Eye (tissue), 1 donor: ENCODE measurements around the gene SMG1.
"Not testable (repeated sequence)": the region's sequence is repeated elsewhere in the genome, so short reads cannot be mapped to it uniquely, and the experiment has no call there.

ENCODE experiments used
- DNase-seq: peaks from one replicate; pipeline ENCODE4 v3.0.0-alpha.2; 2015

Gene SMG1

DNA sequence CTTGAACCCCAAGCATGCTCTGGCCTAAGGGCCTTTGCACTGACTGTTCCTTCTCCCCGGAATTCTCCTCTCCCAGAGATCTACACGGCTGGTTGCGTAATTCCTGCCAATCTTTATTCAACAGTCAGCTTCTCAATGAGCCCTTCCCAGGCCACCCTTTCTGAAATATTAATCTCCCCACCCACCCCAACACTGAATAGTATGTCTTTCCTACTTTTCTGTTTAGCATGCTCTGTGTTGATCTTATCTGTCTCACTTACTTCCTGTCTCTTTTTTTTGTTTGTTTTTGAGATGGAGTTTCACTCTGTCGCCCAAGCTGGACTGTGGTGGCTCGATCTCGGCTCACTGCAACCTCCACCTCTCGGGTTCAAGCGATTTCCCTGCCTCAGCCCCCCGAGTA, 169.6 kb downstream of the SMG1 start:
- not testable (repeated sequence) for DNase-seq
